ENCODE measurements around the gene COL26A1.

Gene COL26A1

GRCh38 chr7:101576998-101577397 is 214.3 kb downstream of the COL26A1 start:
- no peak for DNase-seq (ENCODE audit: low spot score)
- no peak overlapping the region for H3K4ac ChIP-seq (ENCODE audit: low read length)
- no peak overlapping the region for H3K18ac ChIP-seq (ENCODE audit: low read length)
- H3K9me3 ChIP-seq (replicated peaks in 1 of 2; ENCODE audit: control insufficient read depth in 2 of 2, insufficient read depth in 1 of 2, low read depth in 1 of 2, low read length in 2 of 2), result peaks cover 2 to 15% of the 10 kb centered on the region in 2 donors
- H2BK5ac ChIP-seq (ENCODE audit: low read length), result no peak overlapping the region
- no CpG with 5 or more reads among the region's 3 CpGs for WGBS, 2 donors (ENCODE audit: extremely low coverage in 2 of 2, insufficient read length in 2 of 2, insufficient replicate concordance in 1 of 2)
- no peak overlapping the region for H2BK120ac ChIP-seq (ENCODE audit: low read depth, low read length)
- peaks cover 0 to 1% of the 10 kb centered on the region in 2 donors for H3K4me1 ChIP-seq (ENCODE audit: control insufficient read depth in 2 of 2, insufficient read depth in 1 of 2, low read depth in 1 of 2, low read length in 2 of 2)
- no peaks in the 10 kb centered on the region for H3K36me3 ChIP-seq (replicated peaks in 1 of 2; ENCODE audit: control insufficient read depth in 2 of 2, insufficient read depth in 2 of 2, low read length in 2 of 2)
- no peak overlapping the region for H3K9ac ChIP-seq (ENCODE audit: low read depth, low read length, poor library complexity)
- no peaks in the 10 kb centered on the region for H3K79me1 ChIP-seq (ENCODE audit: low read depth, low read length)
- no peaks in the 10 kb centered on the region for H3K27me3 ChIP-seq (ENCODE audit: control insufficient read depth in 3 of 3, insufficient read depth in 3 of 3, low read depth in 1 of 3, low read length in 3 of 3)
- no peak overlapping the region for H3K23ac ChIP-seq (ENCODE audit: low read depth, low read length, poor library complexity)
- H2BK15ac ChIP-seq (ENCODE audit: low read length), result no peak overlapping the region
- H3K4me3 ChIP-seq (ENCODE audit: low read length in 2 of 2), result no peak overlapping the region
- H3K14ac ChIP-seq (ENCODE audit: low read length), result no peak overlapping the region
- no peak overlapping the region for H2AK5ac ChIP-seq (ENCODE audit: low read depth, low read length)
- H3K27ac ChIP-seq (replicated peaks; ENCODE audit: low read length), result no peak overlapping the region
- no peak overlapping the region for H4K8ac ChIP-seq (ENCODE audit: low read depth, low read length)
- no peak overlapping the region for H4K91ac ChIP-seq (ENCODE audit: low read depth, low read length, poor library complexity)
- H3K4me2 ChIP-seq (ENCODE audit: insufficient read depth, low read length, poor library complexity, severe bottlenecking), result no peak overlapping the region
- no peak overlapping the region for H2AFZ ChIP-seq (ENCODE audit: low read length)
- no peak overlapping the region for H2BK12ac ChIP-seq (ENCODE audit: low read length)

- Histone ChIP-seq H2BK5ac (ENCODE audit: low read length) (no peak overlapping the region), H3K4me1 (ENCODE audit: control insufficient read depth in 2 of 2, insufficient read depth in 1 of 2, low read depth in 1 of 2, low read length in 2 of 2) (peaks cover 0 to 1% of the 10 kb centered on the region in 2 donors), H3K4me3 (ENCODE audit: low read length in 2 of 2) (no peak overlapping the region), H3K14ac (ENCODE audit: low read length) (no peak overlapping the region), H4K8ac (ENCODE audit: low read depth, low read length) (no peak overlapping the region), H3K4me2 (ENCODE audit: insufficient read depth, low read length, poor library complexity, severe bottlenecking) (no peak overlapping the region), H2BK15ac (ENCODE audit: low read length) (no peak overlapping the region), H3K9me3 (replicated peaks in 1 of 2; ENCODE audit: control insufficient read depth in 2 of 2, insufficient read depth in 1 of 2, low read depth in 1 of 2, low read length in 2 of 2) (peaks cover 2 to 11% of the 10 kb centered on the region in 2 donors), H2BK12ac (ENCODE audit: low read length) (no peak overlapping the region), H3K4ac (ENCODE audit: low read length) (no peak overlapping the region), H3K23ac (ENCODE audit: low read depth, low read length, poor library complexity) (no peak overlapping the region), H3K27ac (replicated peaks; ENCODE audit: low read length) (no peak overlapping the region), H3K27me3 (ENCODE audit: control insufficient read depth in 3 of 3, insufficient read depth in 3 of 3, low read depth in 1 of 3, low read length in 3 of 3) (no peaks in the 10 kb centered on the region), H2AK5ac (ENCODE audit: low read depth, low read length) (no peak overlapping the region), H3K79me1 (ENCODE audit: low read depth, low read length) (no peaks in the 10 kb centered on the region), H2AFZ (ENCODE audit: low read length) (no peak overlapping the region), H3K18ac (ENCODE audit: low read length) (no peak overlapping the region), H3K9ac (ENCODE audit: low read depth, low read length, poor library complexity) (no peak overlapping the region), H4K91ac (ENCODE audit: low read depth, low read length, poor library complexity) (no peak overlapping the region), H3K36me3 (replicated peaks in 1 of 2; ENCODE audit: control insufficient read depth in 2 of 2, insufficient read depth in 2 of 2, low read length in 2 of 2) (no peaks in the 10 kb centered on the region), H2BK120ac (ENCODE audit: low read depth, low read length) (no peak overlapping the region)
- no peak for DNase-seq (ENCODE audit: low spot score)
- no CpG with 5 or more reads among the region's 1 CpG for WGBS, 2 donors (ENCODE audit: extremely low coverage in 2 of 2, insufficient read length in 2 of 2, insufficient replicate concordance in 1 of 2)
Observed at GRCh38 chr7:101578552-101578951, 215.9 kb downstream of the COL26A1 start.

- Histone ChIP-seq H4K91ac (ENCODE audit: low read depth, low read length, poor library complexity) (no peak overlapping the region), H2BK12ac (ENCODE audit: low read length) (no peak overlapping the region), H3K23ac (ENCODE audit: low read depth, low read length, poor library complexity) (no peak overlapping the region), H3K4me2 (ENCODE audit: insufficient read depth, low read length, poor library complexity, severe bottlenecking) (no peak overlapping the region), H2AFZ (ENCODE audit: low read length) (no peak overlapping the region), H3K9ac (ENCODE audit: low read depth, low read length, poor library complexity) (no peak overlapping the region), H3K79me1 (ENCODE audit: low read depth, low read length) (no peaks in the 10 kb centered on the region), H3K4me3 (ENCODE audit: low read length in 2 of 2) (no peak overlapping the region), H2BK120ac (ENCODE audit: low read depth, low read length) (no peak overlapping the region), H3K36me3 (replicated peaks in 1 of 2; ENCODE audit: control insufficient read depth in 2 of 2, insufficient read depth in 2 of 2, low read length in 2 of 2) (no peaks in the 10 kb centered on the region), H3K18ac (ENCODE audit: low read length) (no peak overlapping the region), H4K8ac (ENCODE audit: low read depth, low read length) (no peak overlapping the region), H3K4ac (ENCODE audit: low read length) (peak overlapping the region; percentile 18), H2BK15ac (ENCODE audit: low read length) (no peak overlapping the region), H2AK5ac (ENCODE audit: low read depth, low read length) (no peak overlapping the region), H3K4me1 (ENCODE audit: control insufficient read depth in 2 of 2, insufficient read depth in 1 of 2, low read depth in 1 of 2, low read length in 2 of 2) (no peaks in the 10 kb centered on the region), H3K9me3 (replicated peaks in 1 of 2; ENCODE audit: control insufficient read depth in 2 of 2, insufficient read depth in 1 of 2, low read depth in 1 of 2, low read length in 2 of 2) (peaks cover 2 to 11% of the 10 kb centered on the region in 2 donors), H3K27ac (replicated peaks; ENCODE audit: low read length) (no peak overlapping the region), H3K27me3 (ENCODE audit: control insufficient read depth in 3 of 3, insufficient read depth in 3 of 3, low read depth in 1 of 3, low read length in 3 of 3) (no peaks in the 10 kb centered on the region), H2BK5ac (ENCODE audit: low read length) (no peak overlapping the region), H3K14ac (ENCODE audit: low read length) (no peak overlapping the region)
- WGBS, 2 donors (ENCODE audit: extremely low coverage in 2 of 2, insufficient read length in 2 of 2, insufficient replicate concordance in 1 of 2), result no CpG with 5 or more reads among the region's 7 CpGs
- DNase-seq (ENCODE audit: low spot score), result no peak
Observed at GRCh38 chr7:101580596-101580995, 217.9 kb downstream of the COL26A1 start.

- WGBS, 2 donors (ENCODE audit: extremely low coverage in 2 of 2, insufficient read length in 2 of 2, insufficient replicate concordance in 1 of 2), result no CpG with 5 or more reads among the region's 10 CpGs
Observed at GRCh38 chr7:101581891-101582290, 219.2 kb downstream of the COL26A1 start.

More at GRCh38 chr7:101581891-101582290, 219.2 kb downstream of the COL26A1 start:
- H3K9me3 ChIP-seq (replicated peaks in 1 of 2; ENCODE audit: control insufficient read depth in 2 of 2, insufficient read depth in 1 of 2, low read depth in 1 of 2, low read length in 2 of 2), result peaks cover 0 to 5% of the 10 kb centered on the region in 2 donors
- no peaks in the 10 kb centered on the region for H3K79me1 ChIP-seq (ENCODE audit: low read depth, low read length)
- no peak for DNase-seq (ENCODE audit: low spot score)
- no peak overlapping the region for H3K23ac ChIP-seq (ENCODE audit: low read depth, low read length, poor library complexity)
- H2AK5ac ChIP-seq (ENCODE audit: low read depth, low read length), result no peak overlapping the region
- no peak overlapping the region for H2BK15ac ChIP-seq (ENCODE audit: low read length)
- no peak overlapping the region for H3K4ac ChIP-seq (ENCODE audit: low read length)
- no peaks in the 10 kb centered on the region for H3K36me3 ChIP-seq (replicated peaks in 1 of 2; ENCODE audit: control insufficient read depth in 2 of 2, insufficient read depth in 2 of 2, low read length in 2 of 2)
- no peak overlapping the region for H2BK12ac ChIP-seq (ENCODE audit: low read length)
- no peak overlapping the region for H3K4me2 ChIP-seq (ENCODE audit: insufficient read depth, low read length, poor library complexity, severe bottlenecking)
- no peak overlapping the region for H4K8ac ChIP-seq (ENCODE audit: low read depth, low read length)
- H3K14ac ChIP-seq (ENCODE audit: low read length), result no peak overlapping the region
- no peak overlapping the region for H3K18ac ChIP-seq (ENCODE audit: low read length)
- H3K9ac ChIP-seq (ENCODE audit: low read depth, low read length, poor library complexity), result no peak overlapping the region
- H3K4me3 ChIP-seq (ENCODE audit: low read length in 2 of 2), result no peak overlapping the region
- peaks cover 0 to 2% of the 10 kb centered on the region in 2 donors for H3K4me1 ChIP-seq (ENCODE audit: control insufficient read depth in 2 of 2, insufficient read depth in 1 of 2, low read depth in 1 of 2, low read length in 2 of 2)
- no peak overlapping the region for H2AFZ ChIP-seq (ENCODE audit: low read length)
- no peak overlapping the region for H3K27ac ChIP-seq (replicated peaks; ENCODE audit: low read length)
- H4K91ac ChIP-seq (ENCODE audit: low read depth, low read length, poor library complexity), result no peak overlapping the region
- H3K27me3 ChIP-seq (ENCODE audit: control insufficient read depth in 3 of 3, insufficient read depth in 3 of 3, low read depth in 1 of 3, low read length in 3 of 3), result no peaks in the 10 kb centered on the region
- H2BK5ac ChIP-seq (ENCODE audit: low read length), result no peak overlapping the region
- no peak overlapping the region for H2BK120ac ChIP-seq (ENCODE audit: low read depth, low read length)

Data from neuronal stem cell (in vitro differentiated cells).